CD4-positive, alpha-beta T cell treated with Interleukin-10 for 1 hour (primary cell): ENCODE data around the gene DENND6B.
A peak's percentile ranks its signal among the peaks of the same experiment; 100 is the strongest.
"Not testable (repeated sequence)": the region's sequence is repeated elsewhere in the genome, so short reads cannot be mapped to it uniquely, and the experiment has no call there.

Experiments
- DNase-seq: peaks from one replicate; pipeline ENCODE4 v3.0.0-alpha.2; 2020

The DENND6B gene

DNA sequence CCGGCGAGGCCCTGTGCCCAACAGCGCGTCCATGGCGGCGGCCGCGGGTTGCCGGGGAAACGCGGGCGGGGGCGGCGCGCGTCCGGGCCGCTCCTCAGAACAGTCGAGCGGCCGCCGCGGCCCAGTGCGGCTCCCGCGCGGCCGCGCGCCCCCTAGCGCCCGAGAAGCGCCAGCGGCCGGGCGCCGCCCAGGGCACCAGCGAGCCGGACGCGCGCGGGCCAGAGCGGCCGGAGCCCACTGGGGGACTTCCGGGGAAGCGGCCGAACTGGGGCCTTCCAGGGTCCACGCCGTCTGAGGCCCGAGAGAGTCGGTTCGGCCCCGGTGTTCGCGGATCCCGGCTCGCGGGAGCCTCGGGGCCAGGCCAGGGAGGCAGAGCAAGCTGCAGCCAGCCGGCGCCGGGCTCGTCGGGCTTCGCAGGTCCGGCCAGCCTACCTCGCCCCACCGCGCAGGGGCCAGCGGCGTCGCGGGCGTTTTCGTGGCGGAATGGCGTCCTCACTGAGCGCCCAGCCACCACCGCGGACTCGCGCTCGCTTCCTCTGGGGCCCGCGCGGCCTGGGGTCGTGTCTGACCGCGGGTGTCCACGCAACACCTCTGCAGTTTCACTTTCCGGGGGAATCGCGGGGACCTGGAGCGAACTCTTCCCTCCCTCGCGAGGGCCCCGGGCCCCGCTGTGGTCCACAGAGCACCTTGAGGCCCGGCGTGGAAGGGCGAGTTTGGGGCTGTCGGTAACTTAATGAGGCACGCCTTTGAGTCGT lies at the start of gene DENND6B:
TSS of gene DENND6B (minus strand) at position 57 of the 755 bp plus-strand sequence. CDS start at position 33, 24 bp downstream.
- DNase-seq = peak; percentile 73

GRCh38 chr22:50376085-50376651 lies 49.4 kb upstream of the DENND6B start:
- no peak for DNase-seq

GRCh38 chr22:50371101-50371648 lies 44.4 kb upstream of the DENND6B start:
- no peak for DNase-seq

- no peak for DNase-seq
These were observed 41.1 kb upstream of the DENND6B start for GRCh38 chr22:50367778-50368500.

DNA sequence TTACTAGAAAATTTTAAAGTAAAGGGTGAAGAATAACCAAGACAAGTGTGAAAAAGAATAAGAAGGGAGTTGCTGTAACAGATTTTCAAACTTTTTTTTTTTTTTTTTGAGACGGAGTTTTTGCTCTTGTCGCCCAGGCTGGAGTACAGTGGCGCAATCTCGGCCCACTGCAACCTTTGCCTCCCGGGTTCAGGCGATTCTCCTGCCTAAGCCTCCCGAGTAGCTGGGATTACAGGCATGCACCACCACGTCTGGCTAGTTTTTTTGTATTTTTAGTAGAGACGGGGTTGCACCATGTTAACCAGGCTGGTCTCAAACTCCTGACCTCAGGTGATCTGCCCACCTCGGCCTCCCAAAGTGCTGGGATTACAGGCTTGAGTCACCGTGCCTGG lies 37.0 kb upstream of the DENND6B start:
- not testable (repeated sequence) for DNase-seq

GRCh38 chr22:50363166-50363802 lies 36.5 kb upstream of the DENND6B start:
- DNase-seq = no peak

- DNase-seq = no peak
These were observed 34.9 kb upstream of the DENND6B start for GRCh38 chr22:50361688-50362087.

DNA sequence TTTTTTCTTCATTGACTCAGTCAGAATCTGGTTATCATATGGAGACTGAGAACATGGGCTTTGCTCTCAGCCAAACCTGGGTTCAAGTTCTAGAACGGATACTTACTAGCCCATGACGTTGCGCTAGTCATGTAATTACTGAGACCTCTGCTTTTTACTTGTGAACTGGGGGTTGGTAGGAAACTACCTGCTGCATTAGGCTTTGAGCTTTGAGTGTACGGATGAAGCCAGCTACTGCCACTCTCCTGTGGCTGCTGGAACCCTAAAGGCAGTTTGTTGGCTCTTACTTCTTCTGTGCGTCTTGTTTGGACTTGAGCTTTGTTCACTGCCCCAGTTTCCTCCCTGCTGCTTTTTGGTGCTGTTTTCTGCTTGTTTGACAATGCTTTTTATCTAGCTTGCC lies 34.4 kb upstream of the DENND6B start:
- no peak for DNase-seq

- no peak for DNase-seq
These were observed 33.8 kb upstream of the DENND6B start for GRCh38 chr22:50360578-50360977.

DNA sequence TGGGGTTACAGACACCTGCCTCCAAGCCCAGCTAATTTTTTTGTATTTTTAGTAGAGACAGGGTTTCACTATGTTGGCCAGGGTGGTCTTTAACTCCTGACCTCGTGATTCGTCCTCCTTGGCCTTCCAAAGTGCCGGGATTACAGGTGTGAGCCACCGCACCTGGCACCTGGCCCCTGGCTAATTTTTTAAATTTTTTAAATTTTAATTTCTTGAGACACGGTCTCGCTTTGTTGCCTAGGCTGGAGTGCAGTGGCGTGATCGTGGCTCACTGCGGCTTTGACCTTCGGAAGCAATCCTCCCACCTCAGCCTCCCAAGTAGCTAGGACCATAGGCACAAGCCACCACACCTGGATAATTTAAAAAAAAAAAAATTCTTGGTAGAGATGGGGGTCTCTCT lies 30.9 kb upstream of the DENND6B start:
- DNase-seq = no peak

GRCh38 chr22:50357222-50357621 lies 30.4 kb upstream of the DENND6B start:
- DNase-seq = no peak

- DNase-seq = no peak
These were observed 29.4 kb upstream of the DENND6B start for GRCh38 chr22:50356186-50356585.

- DNase-seq = no peak
These were observed 21.2 kb upstream of the DENND6B start for GRCh38 chr22:50348058-50348457.

- no peak for DNase-seq
These were observed 20.3 kb upstream of the DENND6B start for GRCh38 chr22:50347157-50347556.

DNA sequence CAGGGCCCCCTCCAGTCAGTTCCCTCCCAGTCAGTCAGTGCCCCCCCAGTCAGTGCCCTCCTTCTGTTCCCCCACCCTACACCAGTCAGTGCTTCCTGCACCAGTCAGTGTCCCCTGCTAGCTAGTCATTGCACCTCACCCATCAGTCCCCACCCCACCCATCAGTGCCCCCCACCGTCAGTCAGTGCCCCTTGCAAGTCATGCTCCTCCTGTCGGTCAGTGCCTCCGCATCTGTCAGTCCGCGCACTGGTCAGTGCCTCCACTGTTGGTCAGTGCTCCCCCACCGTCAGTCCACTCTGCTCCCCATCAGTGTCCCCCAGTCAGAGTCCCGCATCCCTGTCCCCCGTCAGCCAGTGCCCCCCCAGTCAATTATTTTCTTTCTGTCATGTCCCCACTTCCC lies 19.7 kb upstream of the DENND6B start:
- no peak for DNase-seq

GRCh38 chr22:50343541-50343935 lies 16.7 kb upstream of the DENND6B start:
- no peak for DNase-seq

GRCh38 chr22:50342651-50343540 lies 16.1 kb upstream of the DENND6B start, which contains the start of gene PPP6R2:
Gene PPP6R2 (plus strand): TSS chr22:50343327. CDS start chr22:50393909, 50,582 bp downstream.
- peak; percentile 91 for DNase-seq

GRCh38 chr22:50341977-50342650 lies 15.3 kb upstream of the DENND6B start:
- peak; percentile 90 for DNase-seq

DNA sequence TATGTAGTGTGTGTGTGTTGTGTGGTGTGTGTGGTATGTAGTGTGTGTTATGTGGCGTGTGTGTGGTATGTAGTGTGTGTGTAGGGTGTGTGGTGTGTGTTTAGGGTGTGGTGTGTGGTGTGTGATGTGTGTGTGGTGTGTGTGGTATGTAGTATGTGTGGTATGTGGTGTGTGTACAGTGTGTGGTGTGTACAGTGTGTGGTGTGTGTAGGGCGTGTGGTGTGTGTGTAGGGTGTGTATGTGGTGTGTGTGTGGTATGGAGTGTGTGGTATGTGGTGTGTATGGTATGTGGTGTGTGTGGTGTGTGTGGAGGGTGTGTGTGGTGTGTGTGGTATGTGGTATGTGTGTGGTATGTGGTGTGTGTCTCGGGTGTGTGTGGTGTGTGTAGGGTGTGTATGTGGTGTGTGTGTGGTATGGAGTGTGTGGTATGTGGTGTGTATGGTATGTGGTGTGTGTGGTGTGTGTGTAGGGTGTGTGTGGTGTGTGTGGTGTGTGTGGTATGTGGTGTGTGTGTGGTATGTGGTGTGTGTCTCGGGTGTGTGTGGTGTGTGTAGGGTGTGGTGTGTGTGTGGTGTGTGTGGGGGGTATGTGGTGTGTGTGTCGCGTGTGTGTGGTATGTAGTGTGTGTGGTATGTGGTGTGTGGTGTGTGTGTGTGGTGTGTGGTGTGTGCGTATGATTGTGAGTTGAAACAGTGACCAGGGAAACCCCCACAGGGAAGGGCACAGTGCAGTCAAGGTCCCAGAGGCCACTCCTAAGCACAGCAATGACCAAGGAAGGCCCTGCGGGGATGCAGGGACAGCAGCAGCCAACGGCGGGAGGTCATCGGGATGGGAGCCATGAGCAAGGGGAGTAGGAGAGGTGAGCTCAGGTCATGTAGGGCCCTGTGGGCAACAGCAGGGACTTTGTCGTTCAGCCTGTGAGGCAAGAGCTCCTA lies 13.4 kb upstream of the DENND6B start:
- DNase-seq = peak; percentile 42

GRCh38 chr22:50338860-50339462 lies 12.1 kb upstream of the DENND6B start:
- DNase-seq = no peak
